H1 (cell line): ENCODE measurements around the gene GADD45B. TPM values are rescaled to one million over a fixed set of nuclear protein-coding genes. Genes with fewer than 3 reads are reported as not detected.

Source experiments
- CTCF ChIA-PET: fragments of 300-600 bp; sonication (Branson Sonifier 250); formaldehyde crosslinking; loops from one replicate; lab custom pipeline; 2021; ENCODE audit not compliant: partially characterized antibody; lab: Charles Lee
- POLR2A ChIA-PET: fragments of 300-600 bp; sonication (Branson Sonifier 250); formaldehyde crosslinking; loops from one replicate; lab custom pipeline; 2021; ENCODE audit warnings: inconsistent platforms; ENCODE audit not compliant: partially characterized antibody; lab: Charles Lee
- DNase-seq, 2 experiments: peaks; one replicate each; pipeline versions ENCODE4 v3.0.0 to v3.0.0-alpha.2; 2010 to 2022; ENCODE audit warnings: low spot score in 2 of 2, low read depth in 1 of 2, mixed read lengths in 1 of 2
- FAIRE-seq: peaks from 2 replicates; lab custom pipeline; 2011; peaks lifted over from hg19 to GRCh38; lab: Jason Lieb, UNC
- H2AFZ ChIP-seq: 2 replicates; pipeline ENCODE4 v1.8.1; 2012; ENCODE audit warnings: low read length, inconsistent platforms
- H2AK5ac ChIP-seq: 2 replicates; pipeline ENCODE4 v1.6.1; 2013; ENCODE audit warnings: low read depth, low read length
- H2BK120ac ChIP-seq: replicated peaks from 2 replicates; pipeline ENCODE3; 2013; ENCODE audit warnings: low read depth, low read length, inconsistent platforms
- H2BK12ac ChIP-seq: 2 replicates; pipeline ENCODE4 v1.6.1; 2013; ENCODE audit warnings: low read depth, low read length
- H2BK15ac ChIP-seq: 2 replicates; pipeline ENCODE4 v1.6.1; 2013; ENCODE audit warnings: low read length
- H2BK20ac ChIP-seq: 2 replicates; pipeline ENCODE4 v1.6.1; 2013; ENCODE audit warnings: low read length
- H2BK5ac ChIP-seq: 2 replicates; pipeline ENCODE4 v1.6.1; 2013; ENCODE audit warnings: low read depth, low read length
- H3K14ac ChIP-seq: 2 replicates; pipeline ENCODE4 v1.6.1; 2013; ENCODE audit warnings: inconsistent platforms; ENCODE audit not compliant: insufficient read length
- H3K18ac ChIP-seq: 2 replicates; pipeline ENCODE4 v1.6.1; 2013; ENCODE audit warnings: low read length; ENCODE audit errors: extremely low read depth
- H3K23ac ChIP-seq: 2 replicates; pipeline ENCODE4 v1.6.1; 2013; ENCODE audit warnings: inconsistent platforms; ENCODE audit not compliant: insufficient read length
- H3K23me2 ChIP-seq: 2 replicates; pipeline ENCODE4 v1.6.1; 2013; ENCODE audit warnings: low read depth, low read length
- H3K27ac ChIP-seq: 2 replicates; pipeline ENCODE4 v1.6.1; 2011; ENCODE audit warnings: low read depth, low read length, inconsistent platforms
- H3K27me3 ChIP-seq, 4 experiments: replicated peaks in 1 of 4; 1 replicate in 1 of 4; 2 replicates in 3 of 4; pipeline versions ENCODE4 v1.6.1 to v1.8.1; 2011 to 2013; ENCODE audit warnings: low read length in 3 of 4, mild to moderate bottlenecking in 3 of 4, inconsistent platforms in 2 of 4, mixed read lengths in 2 of 4, moderate library complexity in 1 of 4; ENCODE audit not compliant: control insufficient read depth in 3 of 4, insufficient read depth in 3 of 4; ENCODE audit errors: extremely low read depth in 1 of 4
- H3K36me3 ChIP-seq, 4 experiments: 2 replicates each; pipeline versions ENCODE4 v1.6.1 to v1.8.1; 2011 to 2013; ENCODE audit warnings: mild to moderate bottlenecking in 4 of 4, low read length in 3 of 4, moderate library complexity in 2 of 4, control low read depth in 1 of 4, inconsistent platforms in 1 of 4; ENCODE audit not compliant: insufficient read depth in 4 of 4, control insufficient read depth in 2 of 4
- H3K4ac ChIP-seq: replicated peaks from 2 replicates; pipeline ENCODE3; 2013; ENCODE audit warnings: low read length, low read depth, mixed read lengths, inconsistent platforms; ENCODE audit not compliant: insufficient read length
- H3K4me1 ChIP-seq, 4 experiments: replicated peaks in 1 of 4; 1 replicate in 1 of 4; 2 replicates in 3 of 4; pipeline versions ENCODE4 v1.6.1 to v1.8.1; 2011 to 2013; ENCODE audit warnings: low read length in 3 of 4, inconsistent platforms in 2 of 4, mixed read lengths in 1 of 4; ENCODE audit not compliant: insufficient read depth in 4 of 4, control insufficient read depth in 3 of 4
- H3K4me2 ChIP-seq, 2 experiments: 2 replicates each; pipeline versions ENCODE4 v1.6.1 to v1.8.1; 2011 to 2013; ENCODE audit warnings: low read depth in 2 of 2, low read length in 2 of 2, control low read depth in 1 of 2, inconsistent platforms in 1 of 2, mild to moderate bottlenecking in 1 of 2; ENCODE audit not compliant: insufficient read depth in 1 of 2
- H3K4me3 ChIP-seq, 4 experiments: fragments of 200-600, 300-600 bp in 1 of 4; sonication (generic), shearing (Covaris generic), sonication (Bioruptor Twin) in 1 of 4; 2 replicates each; pipeline versions ENCODE4 v1.5.1 to v1.8.1; 2011 to 2016; ENCODE audit warnings: low read length in 4 of 4, low read depth in 3 of 4, control low read depth in 2 of 4, inconsistent platforms in 2 of 4, mild to moderate bottlenecking in 2 of 4, mixed read lengths in 1 of 4, moderate library complexity in 1 of 4; ENCODE audit not compliant: insufficient read depth in 2 of 4; ENCODE audit errors: extremely low read depth in 1 of 4
- H3K56ac ChIP-seq: replicated peaks from 2 replicates; pipeline ENCODE3; 2013; ENCODE audit warnings: low read depth, mild to moderate bottlenecking, mixed read lengths, low read length, inconsistent platforms; ENCODE audit not compliant: insufficient read length
- H3K79me1 ChIP-seq: 2 replicates; pipeline ENCODE4 v1.6.1; 2013; ENCODE audit warnings: low read depth, low read length, control low read depth
- H3K79me2 ChIP-seq, 2 experiments: 2 replicates each; pipeline versions ENCODE4 v1.6.1 to v1.8.1; 2012 to 2013; ENCODE audit warnings: low read length in 2 of 2, mild to moderate bottlenecking in 2 of 2, inconsistent platforms in 1 of 2; ENCODE audit not compliant: insufficient read depth in 2 of 2, control insufficient read depth in 1 of 2
- H3K9ac ChIP-seq, 4 experiments: replicated peaks in 1 of 4; 1 replicate in 1 of 4; 2 replicates in 3 of 4; pipeline versions ENCODE4 v1.6.1 to v1.8.1; 2011 to 2013; ENCODE audit warnings: low read depth in 3 of 4, low read length in 3 of 4, control low read depth in 2 of 4, mild to moderate bottlenecking in 2 of 4, moderate library complexity in 2 of 4, inconsistent platforms in 1 of 4; ENCODE audit errors: extremely low read depth in 1 of 4
- H3K9me3 ChIP-seq, 2 experiments: 2 replicates each; pipeline versions ENCODE4 v1.6.1 to v1.8.1; 2012 to 2013; ENCODE audit warnings: mild to moderate bottlenecking in 2 of 2, moderate library complexity in 2 of 2, control low read depth in 1 of 2, inconsistent platforms in 1 of 2, low read depth in 1 of 2, low read length in 1 of 2, mixed read lengths in 1 of 2; ENCODE audit not compliant: insufficient read depth in 2 of 2
- H4K20me1 ChIP-seq, 2 experiments: replicated peaks in 1 of 2; 2 replicates each; pipeline versions ENCODE3 to v1.8.1; 2011 to 2013; ENCODE audit warnings: inconsistent platforms in 2 of 2, low read length in 2 of 2, mild to moderate bottlenecking in 1 of 2; ENCODE audit not compliant: insufficient read depth in 2 of 2, control insufficient read depth in 1 of 2
- H4K5ac ChIP-seq: 2 replicates; pipeline ENCODE4 v1.6.1; 2013; ENCODE audit warnings: low read length, low read depth, mixed read lengths, inconsistent platforms; ENCODE audit not compliant: insufficient read length
- H4K8ac ChIP-seq: 2 replicates; pipeline ENCODE4 v1.8.0; 2013; ENCODE audit warnings: mild to moderate bottlenecking, moderate library complexity, low read length, inconsistent platforms; ENCODE audit not compliant: insufficient read depth; ENCODE audit errors: extremely low read depth
- H4K91ac ChIP-seq: replicated peaks from 2 replicates; pipeline ENCODE3; 2013; ENCODE audit warnings: low read length, mixed read lengths, inconsistent platforms; ENCODE audit not compliant: insufficient read length
- SIN3A ChIP-seq, 2 experiments: IDR thresholded peaks in 1 of 2; conservative IDR thresholded peaks in 1 of 2; 2 replicates each; pipeline ENCODE4 v1.6.1; 2011 to 2012; ENCODE audit warnings: low read length in 2 of 2, improper control_type of control experiment in 1 of 2, low read depth in 1 of 2, mild to moderate bottlenecking in 1 of 2
- WGBS, 2 experiments: shearing (Covaris generic) in 1 of 2; methylation state at CpG; one replicate each; pipeline versions ENCODE4 v1.1.6 to v1.1.7; 2013 to 2015; ENCODE audit warnings: low lambda C conversion rate in 2 of 2, mixed read lengths in 2 of 2, inconsistent platforms in 1 of 2, low coverage in 1 of 2, missing lambda C conversion rate in 1 of 2; ENCODE audit not compliant: insufficient replicate concordance in 2 of 2, insufficient coverage in 1 of 2, insufficient read length in 1 of 2; ENCODE audit errors: extremely low coverage in 1 of 2, missing lambda C conversion rate in 1 of 2; 5-methylcytosine and 5-hydroxymethylcytosine counted together
- polyA plus RNA-seq, 7 experiments: library from polyadenylated mRNA; depleted of rRNA in 3 of 7; stranded (reverse) in 5 of 7; unstranded in 2 of 7; fragments of >200 nt in 5 of 7; fragments of 200-250 nt in 2 of 7; gene quantifications; 1 replicate in 5 of 7; 2 replicates in 1 of 7; 4 replicates in 1 of 7; pipeline versions ENCODE4 v1.2.1 to v1.2.3, GENCODE V29; 2011 to 2013; ENCODE audit warnings: missing spikeins in 2 of 7, mixed read lengths in 2 of 7
- total RNA-seq: library from RNA; stranded (reverse); fragmentation: NEBNext Ultra II Directional; extraction: Animal tissue kit (Norgen Biotek cat#: 25700); gene quantifications from 2 replicates; pipeline ENCODE4 v1.2.1, GENCODE V29; 2021

GADD45B gene
- total and polyA plus RNA-seq, 2 of the 8 experiments (the other 6 are each of a cell fraction or from before 2014, with no cell fraction given) = 7.4 to 11.4 TPM

DNA sequence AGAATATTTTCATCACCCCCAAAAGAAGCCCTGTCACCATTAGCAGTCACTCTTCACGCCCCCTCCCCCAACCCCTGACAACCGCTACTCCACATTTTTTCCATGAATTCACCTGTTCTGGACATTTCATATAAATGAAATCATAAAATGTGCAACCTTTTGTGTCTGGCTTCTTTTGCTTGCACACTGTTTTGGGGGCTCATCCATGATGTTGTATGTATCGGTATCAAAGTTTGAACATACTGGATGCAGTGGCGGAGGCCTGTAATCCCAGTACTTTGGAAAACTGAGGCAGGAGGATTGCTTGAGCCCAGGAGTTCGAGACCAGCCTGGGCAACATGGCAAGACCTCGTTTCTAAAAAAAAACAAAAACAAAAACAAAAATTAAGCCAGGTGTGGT, 7.2 kb downstream of the GADD45B start:
- no peak overlapping the region for H3K9ac ChIP-seq
- H3K27me3 ChIP-seq = peaks cover 1 to 24% (median 20%) of the 10 kb centered on the region in 4 experiments
- no peak overlapping the region for H3K18ac ChIP-seq
- H4K20me1 ChIP-seq = peaks cover 0 to 1% of the 10 kb centered on the region in 2 experiments
- H3K4me1 ChIP-seq = peaks cover 0 to 1% (median under 1%) of the 10 kb centered on the region in 4 experiments; a peak in 4 of 7 replicates
- no peak overlapping the region for H2BK15ac ChIP-seq
- H3K9me3 ChIP-seq = peaks cover 0 to 8% of the 10 kb centered on the region in 2 experiments; a peak in 2 of 4 replicates
- H2AFZ ChIP-seq = no peak overlapping the region
- H4K5ac ChIP-seq = no peak overlapping the region
- H3K56ac ChIP-seq = no peak overlapping the region
- H3K23ac ChIP-seq = no peak overlapping the region
- CTCF ChIA-PET = interaction anchor here (1.0 kb wide), 1 partner anchor 95 kb away, joined by 3 read pairs; no protein-coding TSS in a partner anchor
- no peak overlapping the region for H2AK5ac ChIP-seq
- no peak overlapping the region for H3K4me2 ChIP-seq
- H2BK5ac ChIP-seq = no peak overlapping the region
- no peak overlapping the region for H2BK20ac ChIP-seq
- peaks cover 0 to under 1% (median 0%) of the 10 kb centered on the region in 4 experiments; a peak in 1 of 8 replicates for H3K36me3 ChIP-seq
- no peak overlapping the region for H4K8ac ChIP-seq
- no peak overlapping the region for H2BK120ac ChIP-seq
- no peak overlapping the region for H3K14ac ChIP-seq
- no peak for FAIRE-seq
- no peak overlapping the region for H3K4ac ChIP-seq
- no peak overlapping the region for H2BK12ac ChIP-seq
- POLR2A ChIA-PET = no interaction called here
- peaks cover 10% of the 10 kb centered on the region; the same call in 1 of the 2 replicates for H3K23me2 ChIP-seq
- TF ChIP-seq SIN3A (conservative IDR thresholded peaks at IDR 0.05 in 1 of 2, IDR thresholded peaks at IDR 0.05 in 1 of 2; ENCODE audit: low read depth in 1 of 2, low read length in 2 of 2) = no peak
- no peaks in the 10 kb centered on the region for H3K79me2 ChIP-seq
- no peaks in the 10 kb centered on the region for H3K79me1 ChIP-seq
- WGBS, 2 experiments = 81% methylated on average over 6 of the region's 6 CpGs; no CpG with 5 or more reads in 1 of the 2 experiments
- no peak overlapping the region for H3K4me3 ChIP-seq
- no peak overlapping the region for H4K91ac ChIP-seq
- no peak overlapping the region for H3K27ac ChIP-seq
- no peak for DNase-seq
